ENCODE results near the gene RDH13. TPM values are rescaled to one million over a fixed set of nuclear protein-coding genes. Genes with fewer than 3 reads are reported as not detected.
"Not testable (repeated sequence)": the region's sequence is repeated elsewhere in the genome, so short reads cannot be mapped to it uniquely, and the experiment has no call there.

The RDH13 gene, protein sequence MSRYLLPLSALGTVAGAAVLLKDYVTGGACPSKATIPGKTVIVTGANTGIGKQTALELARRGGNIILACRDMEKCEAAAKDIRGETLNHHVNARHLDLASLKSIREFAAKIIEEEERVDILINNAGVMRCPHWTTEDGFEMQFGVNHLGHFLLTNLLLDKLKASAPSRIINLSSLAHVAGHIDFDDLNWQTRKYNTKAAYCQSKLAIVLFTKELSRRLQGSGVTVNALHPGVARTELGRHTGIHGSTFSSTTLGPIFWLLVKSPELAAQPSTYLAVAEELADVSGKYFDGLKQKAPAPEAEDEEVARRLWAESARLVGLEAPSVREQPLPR
- 9.0 and 9.1 TPM in 2 replicates for total RNA-seq

DNA sequence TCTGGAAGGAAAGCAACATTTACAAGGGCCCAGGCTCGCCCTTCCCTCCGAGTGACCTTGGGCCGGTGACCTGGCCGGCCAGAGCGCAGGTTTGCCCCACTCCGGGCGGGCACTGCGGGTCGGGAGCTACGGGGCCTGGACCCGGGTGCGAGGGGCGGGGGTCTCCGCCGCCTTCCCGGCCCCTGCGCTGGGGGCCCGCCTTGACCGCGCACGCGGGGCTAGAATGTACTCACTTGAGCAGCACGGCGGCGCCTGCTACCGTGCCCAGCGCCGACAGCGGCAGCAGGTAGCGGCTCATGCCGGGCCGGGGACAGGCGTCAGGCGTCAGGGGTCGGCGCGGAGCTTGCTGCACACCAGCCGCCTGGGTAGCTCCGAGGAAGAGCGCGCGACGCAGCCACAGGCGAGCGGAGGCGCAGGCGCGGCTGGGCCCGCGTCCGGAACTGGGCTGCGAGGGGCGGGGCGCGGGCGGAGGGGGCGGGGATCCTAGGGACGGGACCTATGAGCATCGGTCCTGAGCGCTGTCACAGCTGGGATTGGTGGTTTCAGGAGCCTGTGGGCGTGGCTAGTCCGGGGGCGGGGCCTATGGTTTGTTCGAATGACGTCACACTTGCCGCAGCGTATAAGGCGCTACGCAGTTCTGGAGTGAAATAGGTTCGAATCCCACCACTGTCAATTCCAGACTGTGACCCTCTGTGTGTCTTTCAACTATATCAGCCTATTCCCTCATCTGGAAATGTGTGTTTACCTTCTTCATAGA, at the start of gene RDH13:
RDH13 (minus strand) TSS at position 414 of the 757 bp plus-strand sequence; CDS start at position 298, 116 bp downstream.
- no peak for TF ChIP-seq CTCF (IDR thresholded peaks at IDR 0.05; ENCODE audit: insufficient read depth, low read depth, low read length)
- DNase-seq (ENCODE audit: low read depth), result peak; percentile 96
- H3K4me3 ChIP-seq (ENCODE audit: low read depth, low read length), result peak within 1 kb of the TSS; percentile 72

DNA sequence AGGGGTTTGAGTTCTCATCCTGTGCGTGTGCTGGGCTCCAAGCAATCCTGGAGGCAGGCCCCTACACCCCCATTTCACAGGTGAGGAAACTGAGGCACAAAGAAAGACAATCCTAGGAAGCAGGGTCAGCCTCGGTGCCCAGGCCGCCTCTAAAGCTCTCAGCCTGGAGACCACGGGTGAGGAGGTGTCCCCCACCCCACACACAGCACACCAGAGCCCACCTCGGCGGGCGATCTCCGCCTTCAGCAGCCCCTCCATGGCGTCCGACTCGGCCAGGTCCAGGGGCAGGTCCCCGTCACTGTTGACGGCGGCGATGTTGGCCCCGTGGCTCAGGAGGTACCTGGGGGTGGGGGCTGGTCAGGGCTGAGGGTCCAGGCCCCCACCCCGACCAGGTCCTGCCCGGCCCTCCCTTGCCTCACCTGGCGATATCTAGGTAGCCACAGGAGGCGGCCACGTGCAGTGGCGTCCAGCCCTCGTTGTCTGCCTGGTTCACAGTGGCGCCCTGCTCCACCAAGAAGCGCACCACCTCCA, 49.4 kb upstream of the RDH13 start:
- DNase-seq (ENCODE audit: low read depth), result no peak
- H3K4me3 ChIP-seq (ENCODE audit: low read depth, low read length), result no peak overlapping the region
- no peak for TF ChIP-seq CTCF (IDR thresholded peaks at IDR 0.05; ENCODE audit: insufficient read depth, low read depth, low read length)

GRCh38 chr19:55111238-55111831, 48.4 kb upstream of the RDH13 start:
- TF ChIP-seq CTCF (IDR thresholded peaks at IDR 0.05; ENCODE audit: insufficient read depth, low read depth, low read length), result no peak
- H3K4me3 ChIP-seq (ENCODE audit: low read depth, low read length), result no peak overlapping the region
- peak; percentile 17 for DNase-seq (ENCODE audit: low read depth)

DNA sequence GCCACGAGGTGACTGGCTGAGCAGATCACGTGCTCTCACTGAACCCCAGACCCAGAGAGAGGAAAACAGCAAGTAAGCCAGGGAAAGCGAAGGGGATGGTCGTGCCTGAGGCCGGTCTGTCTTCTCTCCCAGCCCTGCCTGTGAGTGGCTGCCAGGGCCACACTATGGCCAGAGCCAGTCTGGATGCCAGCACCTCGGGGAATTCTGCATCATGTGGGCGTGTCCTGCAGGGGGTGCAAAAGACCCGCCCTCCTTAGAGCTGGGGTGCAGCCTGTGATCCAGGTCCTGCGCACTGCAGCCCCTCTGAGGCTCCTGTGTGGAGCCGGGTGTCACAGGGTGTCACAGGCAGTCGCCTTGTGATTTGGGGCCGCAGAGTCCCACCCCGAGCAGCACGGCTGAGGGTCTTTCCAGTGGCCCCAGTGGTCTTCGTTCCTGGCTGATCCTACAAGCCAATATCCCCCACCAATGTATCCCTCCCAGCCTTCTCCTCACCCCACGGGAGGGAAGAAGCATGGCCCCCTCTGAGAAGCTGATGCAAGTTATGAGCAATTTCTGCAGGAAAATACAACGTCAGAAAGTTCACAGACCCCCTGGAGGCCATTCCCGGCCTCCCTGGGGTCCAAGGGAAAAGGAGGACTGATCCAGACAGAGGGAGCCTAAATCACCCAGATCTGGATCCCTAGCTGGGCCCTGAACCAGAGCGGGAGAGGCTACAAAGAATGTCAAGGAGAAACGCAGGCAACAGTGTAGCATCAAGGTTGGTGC, 46.8 kb upstream of the RDH13 start:
- H3K4me3 ChIP-seq (ENCODE audit: low read depth, low read length), result no peak overlapping the region
- TF ChIP-seq CTCF (IDR thresholded peaks at IDR 0.05; ENCODE audit: insufficient read depth, low read depth, low read length), result no peak
- no peak for DNase-seq (ENCODE audit: low read depth)

DNA sequence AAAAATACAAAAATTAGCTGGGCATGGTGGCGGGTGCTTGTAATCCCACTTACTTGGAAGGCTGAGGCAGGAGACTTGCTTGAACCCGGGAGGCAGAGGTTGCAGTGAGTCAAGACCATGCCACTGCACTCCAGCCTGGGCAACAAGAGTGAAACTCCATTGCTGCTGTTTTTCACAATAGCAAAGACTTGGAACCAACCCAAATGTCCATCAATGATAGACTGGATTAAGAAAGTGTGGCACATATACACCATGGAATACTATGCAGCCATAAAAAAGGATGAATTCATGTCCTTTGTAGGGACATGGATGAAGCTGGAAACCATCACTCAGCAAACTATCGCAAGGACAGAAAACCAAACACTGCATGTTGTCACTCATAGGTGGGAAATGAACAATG, 44.3 kb upstream of the RDH13 start:
- H3K4me3 ChIP-seq (ENCODE audit: low read depth, low read length); DNase-seq (ENCODE audit: low read depth): not testable (repeated sequence)

DNA sequence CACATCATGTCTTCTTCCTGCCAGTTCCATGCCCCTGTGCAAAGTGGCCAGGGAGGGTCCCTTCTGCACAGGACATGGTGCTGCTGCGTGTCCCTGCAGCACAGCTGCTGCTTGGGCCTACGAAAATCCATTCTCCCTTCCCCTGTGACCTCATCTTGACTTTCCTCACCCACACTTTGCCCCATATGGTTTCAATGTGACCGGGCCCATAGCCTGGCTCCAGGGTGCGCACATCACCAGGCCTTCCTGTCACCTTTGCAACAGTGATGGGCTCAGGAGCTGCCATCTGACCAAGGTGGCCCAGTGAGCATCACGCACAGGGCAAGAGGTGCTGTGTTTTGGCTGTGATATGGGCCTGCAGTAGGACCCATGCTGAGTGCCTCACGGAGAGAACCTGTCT, 43.6 kb upstream of the RDH13 start:
- no peak for TF ChIP-seq CTCF (IDR thresholded peaks at IDR 0.05; ENCODE audit: insufficient read depth, low read depth, low read length)
- no peak overlapping the region for H3K4me3 ChIP-seq (ENCODE audit: low read depth, low read length)
- no peak for DNase-seq (ENCODE audit: low read depth)
